HG02759 (cell line): Measurements from ENCODE around the gene LRRC63.
"Not testable (repeated sequence)": the region's sequence is repeated elsewhere in the genome, so short reads cannot be mapped to it uniquely, and the experiment has no call there.

Source experiments
- ATAC-seq: cut with Tn5 transposase; IDR thresholded peaks from one replicate; pipeline ENCODE4 v1.9.1; 2021; ENCODE audit warnings: mild to moderate bottlenecking, moderate library complexity; ENCODE audit not compliant: unreplicated experiment

The LRRC63 gene

GRCh38 chr13:46211483-46212351 lies at the start of gene LRRC63:
Gene LRRC63 (plus strand): TSS chr13:46211928. CDS start chr13:46213035, 1,107 bp downstream.
- peak; percentile 98 for ATAC-seq

- ATAC-seq, result not testable (repeated sequence)
These were observed 49.0 kb upstream of the LRRC63 start for GRCh38 chr13:46162741-46163140.

GRCh38 chr13:46164661-46165060 lies 47.1 kb upstream of the LRRC63 start:
- no peak for ATAC-seq

GRCh38 chr13:46165485-46166223 lies 46.1 kb upstream of the LRRC63 start:
- peak; percentile 45 for ATAC-seq

GRCh38 chr13:46166224-46166584 lies 45.5 kb upstream of the LRRC63 start:
- no peak for ATAC-seq

- ATAC-seq, result no peak
These were observed 44.6 kb upstream of the LRRC63 start for GRCh38 chr13:46166947-46167610.

- peak; percentile 50 for ATAC-seq
These were observed 43.4 kb upstream of the LRRC63 start for GRCh38 chr13:46168341-46168740.

- ATAC-seq, result peak; percentile 23
These were observed 42.9 kb upstream of the LRRC63 start for GRCh38 chr13:46168783-46169182.

- ATAC-seq, result no peak
These were observed 42.0 kb upstream of the LRRC63 start for GRCh38 chr13:46169758-46170157.

- no peak for ATAC-seq
These were observed 41.5 kb upstream of the LRRC63 start for GRCh38 chr13:46170268-46170667.

- ATAC-seq, result no peak
These were observed 41.0 kb upstream of the LRRC63 start for GRCh38 chr13:46170687-46171086.

GRCh38 chr13:46171217-46171616 lies 40.5 kb upstream of the LRRC63 start:
- ATAC-seq, result no peak

- ATAC-seq, result no peak
These were observed 40.0 kb upstream of the LRRC63 start for GRCh38 chr13:46171739-46172138.

- no peak for ATAC-seq
These were observed 39.2 kb upstream of the LRRC63 start for GRCh38 chr13:46172531-46172991.

GRCh38 chr13:46173656-46174055 lies 38.1 kb upstream of the LRRC63 start:
- peak; percentile 49 for ATAC-seq

GRCh38 chr13:46176756-46177155 lies 35.0 kb upstream of the LRRC63 start:
- ATAC-seq, result peak; percentile 36

GRCh38 chr13:46178143-46178542 lies 33.6 kb upstream of the LRRC63 start:
- ATAC-seq, result no peak

- no peak for ATAC-seq
These were observed 32.9 kb upstream of the LRRC63 start for GRCh38 chr13:46178821-46179220.

GRCh38 chr13:46179491-46179908 lies 32.2 kb upstream of the LRRC63 start:
- no peak for ATAC-seq

- ATAC-seq, result no peak
These were observed 31.6 kb upstream of the LRRC63 start for GRCh38 chr13:46179969-46180763.
